Measurements from ENCODE around the gene SLC8A3.

Gene SLC8A3

DNA sequence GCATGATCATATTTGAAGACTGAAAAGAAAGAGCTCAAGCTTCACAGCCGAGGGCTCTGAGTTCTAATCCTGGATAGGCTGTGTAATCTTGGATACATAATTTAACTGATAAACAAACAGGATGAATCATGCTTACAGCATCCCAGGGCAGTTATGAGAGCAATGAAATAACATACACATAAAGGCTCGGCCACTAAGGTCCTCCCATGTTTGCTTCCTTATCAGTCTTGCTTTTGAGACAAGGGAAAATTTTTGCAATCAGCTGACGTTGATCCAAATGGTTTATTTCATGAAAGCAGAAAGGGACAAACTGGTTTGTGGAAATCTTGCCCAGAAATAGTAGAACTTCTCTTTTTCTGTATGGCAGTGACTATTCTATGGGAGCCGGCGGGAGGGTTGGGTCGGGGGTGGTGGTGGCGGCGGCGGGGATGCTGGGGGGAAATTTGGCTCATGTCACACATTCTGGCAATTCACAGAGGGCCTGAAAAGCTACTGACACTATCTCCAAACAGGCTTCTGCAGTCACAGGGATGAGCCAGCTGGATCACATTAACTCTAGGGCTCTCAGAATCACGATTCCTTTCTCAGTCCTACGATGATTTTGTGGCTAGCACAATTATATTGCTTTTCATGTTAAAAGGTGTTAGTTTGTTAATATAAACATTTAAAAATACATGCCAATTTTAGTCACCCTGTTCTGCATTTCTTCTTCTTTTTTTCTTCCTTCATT is 124.5 kb downstream of the SLC8A3 start:
- DNase-seq = no peak

DNA sequence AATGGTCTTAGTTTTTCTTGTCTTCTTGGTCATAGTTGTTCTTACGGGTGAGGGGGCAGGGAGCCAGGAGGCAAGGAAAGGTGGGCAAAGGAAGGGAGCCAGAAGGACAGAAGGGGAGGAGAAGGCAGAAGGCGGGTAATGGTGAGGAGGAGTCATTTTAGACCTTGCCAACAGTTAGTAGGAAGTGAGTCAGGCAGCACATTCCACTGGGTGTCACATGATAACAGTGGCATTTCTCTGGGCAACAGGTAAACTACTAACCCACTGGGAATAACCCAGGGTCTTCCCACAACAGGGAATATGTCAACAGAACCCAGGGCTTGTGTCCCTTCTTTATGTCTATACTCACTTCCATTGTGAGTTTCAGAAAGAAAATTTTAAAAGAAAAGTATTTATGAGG is 127.6 kb downstream of the SLC8A3 start:
- DNase-seq = no peak

DNA sequence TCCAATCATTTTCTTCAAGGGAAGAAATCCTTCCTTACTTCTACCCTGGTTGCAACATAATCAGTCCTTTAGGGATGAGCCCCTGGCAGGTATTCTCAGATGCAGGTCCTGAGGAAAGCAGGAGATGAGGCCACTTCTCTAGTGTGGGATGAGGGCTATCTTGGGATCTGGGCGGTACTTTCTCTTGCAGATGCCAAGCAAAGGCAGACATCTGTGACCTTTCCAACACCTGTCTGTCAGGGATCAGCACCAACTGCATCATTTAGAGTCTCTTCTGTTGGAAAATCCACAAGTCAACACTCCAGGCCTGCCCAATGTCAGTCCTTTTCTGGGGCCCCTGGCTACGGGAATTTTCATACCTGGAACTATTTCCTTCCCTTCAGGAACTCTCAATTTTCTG is 129.2 kb downstream of the SLC8A3 start:
- no peak for DNase-seq

DNA sequence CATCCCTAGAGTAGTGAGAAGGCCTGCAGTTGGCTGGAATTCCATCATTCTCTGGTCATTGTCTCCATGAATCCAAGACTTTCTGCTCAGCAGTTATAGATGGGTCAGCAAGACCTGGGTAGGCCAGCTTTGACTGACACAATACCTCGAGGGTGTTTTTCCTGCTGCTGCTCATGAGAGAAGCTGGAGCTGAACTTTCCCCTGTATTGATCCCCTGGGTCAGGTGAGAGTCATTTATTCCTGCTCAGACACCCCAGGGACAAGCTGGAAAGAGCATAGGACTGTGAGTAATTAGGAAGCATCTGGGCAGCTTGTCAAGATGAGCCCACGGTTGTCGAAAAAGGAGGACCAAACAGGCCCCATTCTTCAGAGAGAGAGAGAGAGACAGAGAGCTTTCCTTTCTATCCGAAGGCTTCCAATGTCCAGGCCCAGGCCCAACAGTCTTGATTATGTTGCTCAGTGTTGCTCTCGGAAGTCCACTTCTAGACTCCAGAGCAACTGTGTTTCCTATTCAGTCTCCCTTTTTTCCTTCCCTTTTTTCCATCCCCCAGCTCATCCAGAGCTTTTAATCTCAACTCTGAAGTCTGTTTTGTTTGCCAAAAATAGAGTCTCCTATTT is 131.1 kb downstream of the SLC8A3 start:
- no peak for DNase-seq

DNA sequence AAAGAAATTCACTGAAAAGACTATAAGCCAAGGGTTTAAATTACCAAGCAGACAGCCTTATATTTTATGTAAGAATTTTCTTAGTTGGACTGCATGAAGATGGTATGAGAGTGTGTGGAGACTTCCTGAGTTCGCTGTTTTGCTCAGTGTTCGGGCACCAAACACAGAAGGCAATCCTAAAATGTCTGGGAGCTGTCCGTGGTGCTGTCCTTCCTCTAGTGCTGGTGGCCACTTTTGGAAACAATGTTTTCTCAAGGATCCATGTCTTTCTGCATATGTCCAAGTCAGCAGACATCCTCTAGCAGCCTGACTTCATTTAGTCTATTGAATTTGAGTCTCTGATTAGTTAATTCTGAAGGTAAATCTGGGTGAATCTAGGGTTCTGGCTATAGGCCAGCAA is 135.8 kb downstream of the SLC8A3 start:
- peak in 1 of 2 donors; percentile 17 for DNase-seq

DNA sequence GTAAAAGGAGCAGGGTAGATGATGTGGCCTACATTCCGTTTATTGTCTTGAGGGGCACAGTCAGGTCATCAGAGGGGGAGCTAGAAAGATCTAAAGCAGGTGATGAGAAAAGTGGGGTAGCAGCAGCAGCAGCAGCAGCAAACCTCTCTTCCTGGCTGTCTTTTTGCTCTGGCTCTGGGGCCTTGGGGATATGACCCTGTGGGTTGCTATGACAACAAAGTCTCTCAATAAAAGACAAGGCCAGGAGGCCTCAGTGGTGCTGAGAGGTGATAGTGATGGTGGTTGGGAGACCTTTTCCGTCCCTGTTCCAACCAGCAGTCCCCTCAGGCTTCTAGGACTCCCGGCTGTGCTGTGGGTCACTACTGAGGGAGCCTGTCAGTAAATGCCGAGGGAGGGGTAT is 138.6 kb downstream of the SLC8A3 start:
- no peak for DNase-seq

DNA sequence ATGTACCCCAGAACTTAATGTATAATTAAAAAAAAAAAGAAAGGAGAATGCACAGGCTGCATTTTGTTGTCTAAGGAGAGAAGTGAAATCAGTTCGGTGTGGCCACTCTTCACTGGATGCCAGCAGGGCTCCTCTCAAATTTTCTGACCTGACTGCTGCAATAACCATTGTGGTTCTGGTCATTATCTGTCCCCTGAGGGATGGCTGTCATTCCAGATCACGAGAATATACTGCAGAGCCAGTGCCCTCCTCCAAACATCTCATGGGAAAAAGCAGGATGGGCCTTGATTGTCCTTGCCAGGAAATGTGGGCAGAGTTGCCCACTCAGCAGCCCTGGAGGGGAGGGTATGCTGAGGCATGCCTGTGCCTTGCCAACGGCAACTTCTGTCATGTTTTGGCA is 139.1 kb downstream of the SLC8A3 start:
- no peak for DNase-seq

DNA sequence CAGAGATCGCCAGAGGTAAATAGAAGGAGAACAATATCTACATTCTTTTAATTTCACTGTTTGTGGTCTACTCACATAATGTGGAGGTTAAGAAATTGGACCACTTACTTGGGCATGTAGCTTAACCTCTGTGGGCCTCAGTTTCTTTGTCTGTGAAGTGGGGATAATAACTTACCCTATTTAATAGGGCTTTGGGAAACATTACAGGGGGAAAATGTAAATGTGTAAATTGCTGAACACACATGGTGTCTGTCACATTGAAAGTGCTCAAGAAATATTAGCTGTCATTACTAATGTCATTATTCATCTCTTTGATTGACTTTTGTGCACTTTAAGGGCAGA is 140.5 kb downstream of the SLC8A3 start:
- no peak for DNase-seq

DNA sequence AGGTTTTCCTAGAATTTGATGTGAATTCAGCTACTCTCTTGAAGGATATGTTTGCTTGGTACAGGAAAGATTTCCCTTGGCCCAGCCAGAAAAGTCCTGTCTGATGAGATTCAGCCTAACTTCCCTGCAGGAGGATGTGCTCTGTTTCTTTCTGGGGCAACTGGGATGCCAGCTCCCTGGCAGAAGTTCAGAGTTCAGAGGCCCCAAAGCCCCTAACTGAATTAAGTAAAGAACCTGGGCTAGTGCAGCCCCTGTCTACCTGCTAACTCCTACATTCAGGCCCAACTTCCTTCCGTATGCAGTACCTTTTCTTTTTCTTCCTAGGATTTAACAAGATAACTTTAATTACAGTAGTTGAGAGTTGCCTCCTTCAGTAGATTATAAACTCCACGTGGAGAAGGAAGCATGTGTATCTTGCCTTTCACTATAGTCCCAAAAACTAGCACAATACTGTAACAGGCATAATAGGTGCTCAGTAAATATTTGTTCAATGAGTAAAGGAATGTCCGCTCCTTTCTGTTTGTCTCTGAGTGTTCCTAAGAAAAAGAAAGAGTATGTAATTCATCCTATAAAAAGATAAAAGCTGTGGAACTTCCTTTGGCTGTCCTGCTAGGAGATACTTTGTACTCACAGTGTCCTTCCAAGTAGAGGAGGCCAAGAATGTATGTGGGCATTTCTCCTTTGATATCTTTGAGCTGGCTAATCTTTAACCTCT is 141.0 kb downstream of the SLC8A3 start:
- DNase-seq = no peak

DNA sequence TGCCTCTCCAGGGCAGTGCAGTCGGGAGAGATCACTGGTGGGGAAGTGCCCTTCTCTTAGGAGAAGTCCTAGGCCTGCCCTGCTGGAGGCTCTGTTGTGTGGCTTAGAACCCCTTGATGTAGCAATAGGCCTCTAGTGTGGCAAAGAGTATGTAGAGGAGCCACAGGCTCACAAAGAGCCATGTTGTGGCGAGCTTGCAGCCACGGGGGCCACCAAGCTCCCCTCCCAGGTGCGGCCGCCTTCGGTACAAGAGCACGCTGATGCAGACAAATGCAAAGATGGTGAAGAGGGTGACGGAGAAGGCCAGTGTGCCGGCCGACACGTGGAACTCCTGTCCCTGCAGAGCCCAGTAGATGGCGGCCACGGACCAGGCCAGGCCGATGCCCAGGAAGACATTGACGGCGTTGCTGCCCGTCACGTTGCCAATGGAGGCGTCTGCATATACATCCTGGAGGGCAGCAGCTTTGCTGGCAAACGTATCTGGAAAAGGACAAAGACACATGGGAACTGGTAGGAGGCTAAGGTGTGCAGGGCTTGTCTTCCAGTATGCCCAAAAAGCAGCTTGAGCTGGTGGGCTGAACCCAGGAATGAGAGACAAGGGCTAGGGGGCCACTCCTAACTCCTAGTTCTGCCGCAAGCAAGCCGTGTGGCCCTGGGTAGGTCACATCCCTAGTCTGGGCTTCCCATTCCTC is 142.8 kb downstream of the SLC8A3 start:
- DNase-seq = peak in 1 of 2 donors; percentile 36

DNA sequence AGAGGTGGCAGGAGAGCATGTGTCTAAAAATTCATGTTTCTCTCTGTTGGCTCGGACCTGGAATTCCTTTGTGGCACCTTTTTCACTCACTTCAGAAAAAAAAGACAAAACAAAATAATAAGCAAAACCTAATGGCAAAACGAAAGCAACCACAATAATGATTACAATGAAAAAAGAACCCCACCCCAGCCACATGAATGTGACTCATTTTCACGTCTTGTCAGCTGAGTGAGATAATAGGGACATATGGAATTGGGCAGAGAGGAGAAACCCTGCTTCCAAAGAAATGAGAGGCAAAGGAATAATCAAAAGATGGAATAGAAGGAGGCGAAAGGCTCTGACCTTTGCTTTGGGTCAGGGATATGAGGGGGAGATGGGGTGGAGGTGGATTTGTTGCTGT is 143.4 kb downstream of the SLC8A3 start:
- DNase-seq = no peak

DNA sequence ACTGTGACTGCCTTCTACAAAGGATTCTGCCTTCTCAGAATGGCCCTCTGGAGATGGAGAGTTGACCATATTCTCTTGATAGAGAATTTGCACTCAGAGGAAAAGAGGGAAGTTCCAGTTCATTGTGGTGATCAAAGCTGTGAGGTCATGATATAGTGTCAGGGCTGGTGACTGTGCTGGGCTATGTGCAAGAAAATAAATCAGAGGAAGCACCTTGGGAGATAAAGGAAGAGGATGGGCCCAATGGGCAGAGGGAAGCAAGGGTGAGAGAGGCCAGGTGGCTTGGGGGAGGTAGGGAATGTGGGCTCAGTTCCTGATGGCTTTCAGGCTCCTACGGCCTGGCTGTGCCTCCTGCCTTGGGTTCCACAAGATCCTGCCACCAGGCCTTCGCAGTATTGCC is 145.8 kb downstream of the SLC8A3 start:
- DNase-seq = no peak

DNA sequence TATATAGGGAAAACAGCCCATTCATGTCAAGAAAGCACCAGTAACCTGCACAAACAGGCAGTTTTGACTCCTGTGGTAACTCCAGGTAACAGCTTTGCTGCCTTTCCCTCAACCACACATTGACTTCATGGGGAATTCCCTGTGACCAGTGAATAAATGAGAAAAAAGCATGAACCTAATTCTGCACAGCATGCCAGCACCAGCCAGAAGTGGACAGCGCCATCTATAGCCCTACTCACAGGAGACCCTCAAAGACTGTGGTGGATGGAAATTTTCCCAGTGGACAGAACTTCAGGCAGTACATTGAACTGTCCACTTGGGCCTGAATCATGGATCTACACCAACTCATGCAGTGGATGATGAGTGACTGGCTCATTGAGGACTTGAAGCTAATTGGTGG is 152.1 kb downstream of the SLC8A3 start:
- no peak for DNase-seq

DNA sequence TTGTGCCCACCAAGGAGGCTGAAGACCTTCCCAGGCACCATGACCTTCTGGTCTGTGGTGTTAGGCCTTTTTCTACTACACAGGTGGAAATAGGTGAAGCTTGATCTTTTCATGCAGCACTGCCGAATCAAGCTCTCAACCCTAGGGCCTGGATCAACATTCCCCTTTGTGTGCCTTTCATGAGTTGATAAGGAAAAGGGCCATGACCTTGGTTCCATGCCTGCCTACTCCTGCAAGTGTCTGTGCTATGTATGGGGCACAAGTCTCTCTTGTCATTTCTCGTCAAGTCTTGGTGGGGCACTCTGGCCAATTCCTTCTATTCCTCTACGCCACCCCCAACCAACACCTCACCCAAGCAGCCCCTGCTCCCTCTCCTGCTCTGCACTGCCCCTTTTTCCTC is 154.5 kb downstream of the SLC8A3 start:
- no peak for DNase-seq

DNA sequence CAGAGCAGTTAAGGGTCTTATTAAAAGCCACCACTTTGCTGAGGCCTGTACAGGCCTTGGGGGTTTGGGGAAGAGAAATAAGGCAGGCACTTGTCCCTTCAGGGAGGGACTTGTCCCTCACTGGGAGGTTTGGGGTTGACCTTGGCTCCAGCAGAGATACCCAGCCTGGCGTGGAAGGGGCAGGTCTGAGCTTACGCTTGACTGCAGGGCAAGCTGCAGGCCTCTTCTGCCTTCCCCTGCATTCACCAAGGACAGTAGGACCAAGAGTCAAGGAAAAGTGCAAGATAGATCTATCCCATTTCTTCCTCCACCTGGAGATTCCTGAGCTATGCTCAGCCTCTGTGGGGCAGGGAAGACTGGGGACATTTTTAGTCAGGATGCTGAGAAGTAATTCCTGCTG is 155.2 kb downstream of the SLC8A3 start:
- no peak for DNase-seq

DNA sequence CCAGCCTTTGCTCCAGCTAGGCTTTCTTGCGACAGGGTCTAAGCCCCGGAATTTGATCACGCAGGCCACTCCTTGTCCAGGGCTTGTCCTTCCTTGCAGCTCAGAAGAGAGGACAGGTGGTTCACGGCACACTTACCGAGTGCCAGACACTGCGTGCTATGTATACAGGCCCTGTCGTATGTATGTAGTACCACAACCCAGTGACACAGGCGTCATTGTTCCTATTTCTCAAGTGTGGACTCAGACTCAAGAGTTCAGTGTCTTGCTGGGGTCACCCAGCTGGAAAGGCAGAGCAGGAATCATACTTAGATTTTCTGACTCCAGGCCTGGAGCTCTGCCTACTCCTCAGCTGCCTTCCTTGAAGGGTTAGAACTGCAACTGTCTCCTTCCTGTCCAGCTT is 155.6 kb downstream of the SLC8A3 start:
- DNase-seq = no peak

DNA sequence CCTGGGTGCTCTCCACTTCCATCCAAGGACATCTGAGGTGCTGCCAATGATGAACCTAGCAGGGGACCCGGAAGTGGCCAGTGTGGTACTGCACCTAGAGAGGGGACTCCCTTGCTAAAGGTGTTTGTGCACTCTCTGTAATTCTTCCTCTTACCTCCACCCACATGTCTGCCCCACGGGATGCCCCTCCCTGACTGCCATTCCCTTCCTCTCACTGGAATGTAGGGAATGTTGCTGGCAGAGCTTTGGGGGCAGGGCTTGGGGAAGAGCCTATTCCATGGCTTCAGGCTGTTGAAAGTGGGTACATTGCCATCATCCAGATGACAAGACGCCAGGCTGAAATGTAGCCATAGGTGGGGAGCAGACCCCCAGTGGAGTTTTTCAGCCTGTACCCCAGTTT is 156.3 kb downstream of the SLC8A3 start:
- no peak for DNase-seq

DNA sequence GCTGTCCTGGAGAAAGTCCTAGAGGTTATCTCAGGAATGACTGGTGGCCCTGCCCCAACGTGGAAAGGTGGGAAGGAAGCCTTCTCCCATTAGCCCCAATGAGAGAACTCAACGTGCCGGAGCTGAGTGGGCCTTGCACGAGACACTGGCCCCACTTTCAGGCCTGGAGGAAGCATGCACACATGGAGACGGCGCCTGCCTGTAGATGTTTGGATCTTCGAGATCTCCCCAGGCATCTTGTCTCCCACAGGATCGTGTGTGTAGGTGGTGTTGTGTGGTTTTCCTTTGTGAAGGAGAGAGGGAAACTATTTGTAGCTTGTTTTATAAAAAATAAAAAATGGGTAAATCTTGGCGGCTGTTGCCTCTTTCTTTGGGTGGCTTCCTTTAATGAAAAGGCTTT is 156.7 kb downstream of the SLC8A3 start:
- DNase-seq = no peak

DNA sequence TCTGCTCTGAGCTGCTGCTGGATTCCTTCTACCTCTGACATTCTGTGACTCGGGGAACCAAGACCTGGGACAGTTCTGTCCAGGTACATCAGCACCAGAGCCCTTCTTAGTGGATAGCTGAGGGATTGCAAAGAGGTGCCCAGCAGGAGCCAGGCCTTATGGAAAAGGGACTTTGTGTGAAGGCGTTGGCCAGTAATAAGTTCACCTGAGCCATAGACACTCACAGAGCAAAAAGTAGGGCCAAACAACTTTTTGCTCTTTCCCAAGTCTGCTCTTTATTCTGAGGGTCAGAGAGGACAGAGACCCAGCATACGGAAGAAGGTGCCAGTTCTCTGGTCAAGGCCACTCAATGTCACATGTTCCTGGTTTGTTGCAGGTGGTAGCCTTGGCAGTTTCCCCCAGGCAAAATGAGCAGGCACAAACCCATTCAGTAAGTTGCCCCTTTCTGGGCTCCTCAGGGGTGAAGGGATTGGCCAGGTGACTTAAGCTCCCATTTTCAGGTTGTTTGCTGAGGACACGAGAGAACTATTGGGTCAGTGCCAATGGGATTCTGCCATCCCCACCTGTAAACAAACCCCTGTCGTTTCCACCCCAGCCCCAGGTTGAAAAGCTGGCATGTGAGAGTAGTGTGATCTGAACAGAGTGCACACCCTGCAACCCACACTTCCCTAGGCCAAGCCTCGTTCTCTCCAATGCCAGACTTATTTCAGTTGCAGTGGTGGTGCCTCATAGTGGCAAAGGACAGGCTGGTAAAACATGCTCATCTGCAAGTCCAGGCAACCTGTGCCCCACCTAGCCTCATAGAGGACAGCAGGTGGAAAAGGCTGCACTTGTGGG is 159.2 kb downstream of the SLC8A3 start:
- DNase-seq = no peak

DNA sequence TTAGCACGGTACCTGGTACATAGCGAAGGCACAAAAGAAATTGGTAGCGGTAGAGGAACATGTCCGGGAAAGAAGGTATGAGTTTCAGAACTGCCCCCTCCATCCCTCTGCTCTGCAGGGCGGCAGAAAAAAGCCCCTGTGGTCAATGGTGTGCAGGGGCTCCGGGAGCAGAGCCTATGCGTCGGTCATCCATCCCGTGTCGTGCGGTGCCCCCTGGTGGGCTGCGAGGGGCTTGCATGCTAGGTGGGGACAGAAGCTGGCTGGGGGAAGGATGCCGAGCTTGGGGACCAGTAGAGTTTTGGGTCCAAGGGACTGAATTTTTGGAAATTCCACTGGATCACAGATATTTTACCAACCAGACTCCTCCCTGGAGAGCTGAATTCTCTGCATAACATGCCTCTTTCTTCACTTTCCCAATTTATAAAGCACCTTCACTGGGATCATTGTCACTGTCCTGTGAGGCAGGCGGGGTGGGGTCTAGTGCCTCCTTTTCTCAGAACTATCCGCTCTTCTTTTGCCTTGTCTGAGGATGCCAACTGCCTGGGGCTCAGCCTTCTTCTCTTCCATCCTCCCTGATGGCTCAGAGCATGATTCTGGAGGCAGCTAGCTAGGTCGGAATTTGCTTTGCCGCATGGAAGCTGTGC is 160.8 kb downstream of the SLC8A3 start:
- peak; percentile 76 to 81 for DNase-seq

DNA sequence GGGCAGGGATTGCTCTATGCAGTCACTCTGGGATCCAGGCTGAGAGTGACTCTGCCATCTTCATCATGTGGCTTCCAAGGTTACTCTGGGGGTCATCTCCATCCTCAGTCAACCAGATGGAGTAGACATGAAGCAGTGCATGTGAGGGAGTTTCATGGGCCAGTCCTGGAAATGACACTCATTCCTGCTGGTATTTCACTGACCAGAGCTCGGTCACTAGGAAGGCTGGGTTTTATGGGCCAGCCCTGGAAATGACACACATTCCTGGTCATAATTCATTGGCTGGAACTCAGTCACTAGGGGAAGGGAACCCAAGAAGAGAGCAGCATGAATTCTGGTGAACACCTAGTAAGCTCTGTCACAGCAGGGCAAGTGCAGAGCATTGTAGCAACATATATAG is 164.9 kb downstream of the SLC8A3 start:
- no peak for DNase-seq

DNA sequence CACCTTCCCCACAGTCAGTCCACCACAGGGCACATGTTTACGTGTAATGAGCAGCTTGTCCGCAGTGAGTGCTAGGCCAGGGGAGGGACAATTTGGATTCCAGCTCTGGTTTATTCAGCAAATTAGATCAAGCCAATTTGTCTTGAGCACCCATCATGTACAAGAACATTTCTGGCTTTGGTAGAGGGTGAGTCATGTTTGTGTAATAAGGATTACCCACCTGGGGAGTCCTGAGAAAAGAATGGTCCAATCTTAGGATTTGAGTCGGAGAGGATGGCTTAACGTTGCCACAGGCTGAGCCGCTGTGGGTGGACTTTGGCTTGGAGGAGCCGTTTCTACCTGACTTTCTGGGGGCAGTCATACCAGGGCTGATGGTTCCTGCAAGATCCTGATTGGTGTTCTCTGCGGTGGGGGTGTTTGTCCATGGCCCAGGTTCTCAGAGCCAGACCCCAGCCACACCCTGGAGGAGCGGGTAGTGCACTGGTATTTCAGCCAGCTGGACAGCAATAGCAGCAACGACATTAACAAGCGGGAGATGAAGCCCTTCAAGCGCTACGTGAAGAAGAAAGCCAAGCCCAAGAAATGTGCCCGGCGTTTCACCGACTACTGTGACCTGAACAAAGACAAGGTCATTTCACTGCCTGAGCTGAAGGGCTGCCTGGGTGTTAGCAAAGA is 165.8 kb downstream of the SLC8A3 start:
- no peak for DNase-seq
